GM19467 (cell line): ENCODE measurements around the gene SLC17A9.
"Not testable (repeated sequence)": the region's sequence is repeated elsewhere in the genome, so short reads cannot be mapped to it uniquely, and the experiment has no call there.

Experiments
- ATAC-seq: cut with Tn5 transposase; IDR thresholded peaks from one replicate; pipeline ENCODE4 v1.9.1; 2021; ENCODE audit warnings: mild to moderate bottlenecking, moderate library complexity; ENCODE audit not compliant: unreplicated experiment

Gene SLC17A9

DNA sequence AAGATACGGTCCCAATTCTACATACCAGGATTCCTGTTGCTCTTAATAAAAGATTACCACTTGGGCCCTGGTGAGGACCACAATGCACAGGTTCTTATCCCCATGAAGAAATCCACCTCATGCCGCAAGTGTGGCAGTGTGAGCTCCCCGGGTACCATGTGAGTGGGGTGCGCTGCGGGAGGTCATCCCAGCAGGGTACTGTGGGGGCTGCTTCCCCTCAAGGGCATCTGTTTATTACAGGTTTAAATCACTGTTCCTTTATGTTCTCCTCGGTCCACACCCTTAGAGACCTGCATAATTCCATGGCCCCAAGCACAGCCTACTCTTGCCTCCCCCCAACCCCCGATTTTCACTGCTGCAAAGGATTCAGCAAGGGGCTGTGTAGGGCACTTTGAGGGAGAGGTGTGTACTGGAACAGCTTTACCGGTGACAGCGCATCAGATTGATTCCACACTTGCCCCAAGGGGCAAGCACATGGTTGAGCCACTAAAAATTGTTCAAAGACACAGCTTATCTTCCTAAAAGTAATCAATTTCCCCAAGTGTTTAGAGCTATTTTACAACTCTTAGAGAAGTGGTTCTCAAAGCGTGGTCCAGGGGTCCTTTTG, 32.4 kb upstream of the SLC17A9 start:
- no peak for ATAC-seq

DNA sequence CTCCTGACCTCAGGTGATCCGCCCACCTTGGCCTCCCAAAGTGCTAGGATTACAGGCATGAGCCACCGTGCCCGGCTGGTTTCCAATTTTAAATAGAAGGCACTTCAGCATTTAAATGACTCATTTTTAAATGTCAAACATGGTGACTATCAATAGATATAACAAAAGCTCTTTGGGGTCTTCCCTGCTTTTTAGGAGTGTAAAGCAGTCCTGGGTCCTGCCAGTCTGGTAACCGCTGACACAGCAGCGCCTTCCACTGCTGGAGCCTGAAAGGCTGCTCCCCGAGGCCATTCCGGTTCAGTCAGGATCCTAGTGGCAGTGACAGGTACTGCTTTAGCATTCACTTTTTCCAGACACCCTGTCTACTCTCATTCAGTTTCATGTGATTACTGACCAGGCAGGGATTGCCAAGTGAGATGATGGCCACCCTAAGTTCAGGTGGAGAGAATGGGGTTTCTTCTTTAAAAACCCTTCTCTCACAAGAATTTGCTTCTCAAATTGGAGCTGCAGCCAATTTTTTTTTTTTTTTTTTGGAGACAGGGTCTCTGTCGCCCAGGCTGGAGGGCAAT, 31.3 kb upstream of the SLC17A9 start:
- no peak for ATAC-seq

DNA sequence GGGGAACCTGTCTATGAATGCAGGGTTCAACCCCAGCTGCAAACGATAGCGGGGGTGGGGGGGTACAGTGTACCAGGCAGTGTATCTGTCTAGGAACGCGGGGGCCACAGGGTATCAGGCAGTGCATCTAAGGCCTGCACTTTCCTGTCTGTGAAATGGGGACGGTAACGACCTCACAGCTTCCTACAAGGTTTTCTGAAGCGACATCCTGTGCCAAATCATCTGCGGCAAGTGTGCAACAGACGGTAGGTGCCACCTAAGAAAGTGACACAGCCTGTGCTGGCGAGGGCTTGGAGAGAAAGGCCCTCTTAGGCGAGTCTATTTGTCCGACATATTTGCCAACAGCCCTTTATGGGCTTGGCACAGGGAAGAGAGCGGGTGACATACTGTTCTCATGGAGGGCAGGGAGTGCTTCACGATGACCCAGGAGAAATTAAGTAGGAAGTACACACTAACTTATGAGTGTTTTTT, 30.0 kb upstream of the SLC17A9 start:
- ATAC-seq, result no peak

DNA sequence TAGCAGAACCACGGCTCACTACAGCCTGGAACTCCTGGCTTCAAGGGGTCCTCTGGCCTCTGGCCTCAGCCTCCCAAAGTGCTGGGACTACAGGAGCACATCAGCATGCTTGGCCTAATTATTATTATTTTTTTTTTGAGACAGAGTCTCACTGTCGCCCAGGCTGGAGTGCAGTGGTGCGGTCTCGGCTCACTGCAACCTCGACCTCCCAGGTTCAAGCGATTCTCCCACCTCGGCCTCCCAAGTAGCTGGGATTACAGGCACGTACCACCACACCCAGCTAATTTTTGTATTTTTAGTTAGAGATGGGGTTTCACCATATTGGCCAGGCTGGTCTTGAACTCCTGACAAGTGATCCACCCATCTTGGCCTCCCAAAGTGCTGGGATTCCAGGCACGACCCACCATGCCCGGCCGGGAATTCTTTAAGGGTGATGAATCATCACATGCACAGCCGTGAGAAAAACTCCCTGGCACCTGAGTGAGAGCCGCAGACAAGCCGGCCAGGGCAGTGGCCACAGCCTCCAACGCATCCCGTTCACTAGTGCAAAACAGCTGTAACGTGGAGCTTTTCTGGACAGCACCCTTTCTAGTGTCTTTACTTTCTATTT, 29.3 kb upstream of the SLC17A9 start:
- not testable (repeated sequence) for ATAC-seq

DNA sequence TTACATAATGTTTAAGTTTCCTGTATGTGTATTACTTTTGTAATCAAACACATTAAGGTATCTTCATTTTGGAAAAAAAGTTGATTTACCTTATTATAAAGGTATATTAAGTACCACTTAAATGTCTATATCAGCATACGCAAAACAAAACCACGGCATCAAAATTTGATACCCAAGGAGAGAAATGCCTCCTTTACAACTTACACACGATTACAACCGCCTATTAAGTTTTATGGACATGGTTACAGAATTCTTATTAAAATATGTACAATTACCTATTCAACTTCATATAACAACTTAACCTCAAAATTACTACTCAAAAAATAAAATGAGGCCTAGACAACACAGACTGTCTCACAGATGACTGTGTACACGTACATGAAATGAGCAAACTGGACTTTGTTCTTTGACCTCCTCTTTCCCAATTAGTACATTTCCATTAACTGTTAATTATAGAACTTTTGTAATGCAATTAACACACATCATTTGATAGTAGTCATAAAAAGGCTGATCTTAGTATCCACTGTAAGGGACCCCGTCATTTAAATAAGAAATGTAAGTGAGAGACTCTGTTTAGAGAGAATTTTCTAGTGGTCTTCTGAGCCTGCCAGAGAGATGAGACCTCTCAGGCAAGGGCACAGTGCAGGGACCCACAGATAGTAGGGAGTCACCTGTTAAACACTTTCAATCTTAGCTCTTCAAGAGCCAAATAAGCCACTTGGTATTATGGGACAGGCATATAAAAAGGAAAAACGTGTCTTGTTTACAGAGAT, 28.7 kb upstream of the SLC17A9 start:
- ATAC-seq, result no peak

DNA sequence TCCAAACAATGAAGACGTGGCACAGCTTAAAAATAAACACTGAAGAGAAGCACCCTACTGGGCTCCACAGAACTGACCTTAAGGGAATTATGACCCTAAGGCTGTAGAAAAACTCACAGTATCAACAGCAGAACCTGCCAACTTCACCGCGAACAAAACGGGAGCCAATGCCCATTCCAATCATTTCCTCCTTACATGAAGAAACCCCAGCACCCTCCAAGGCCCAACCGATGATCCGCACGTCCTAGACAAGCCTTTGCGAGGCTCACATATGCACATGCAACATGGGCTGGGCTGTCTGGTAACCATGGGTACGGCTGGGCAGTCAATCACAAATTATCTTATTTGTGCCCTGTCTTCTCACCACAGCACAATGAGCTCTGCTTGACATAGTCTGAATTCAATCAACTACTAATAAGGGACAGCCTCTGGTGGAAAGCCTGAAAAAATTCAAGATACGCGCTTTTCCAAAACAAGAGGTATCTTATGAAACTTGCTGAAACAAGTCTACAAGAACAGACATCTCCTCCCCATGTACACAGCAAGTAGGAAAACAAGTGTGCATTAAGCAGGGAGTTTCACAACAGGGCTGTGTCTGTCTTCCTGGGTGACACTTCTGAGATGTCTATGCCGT, 27.9 kb upstream of the SLC17A9 start:
- no peak for ATAC-seq

DNA sequence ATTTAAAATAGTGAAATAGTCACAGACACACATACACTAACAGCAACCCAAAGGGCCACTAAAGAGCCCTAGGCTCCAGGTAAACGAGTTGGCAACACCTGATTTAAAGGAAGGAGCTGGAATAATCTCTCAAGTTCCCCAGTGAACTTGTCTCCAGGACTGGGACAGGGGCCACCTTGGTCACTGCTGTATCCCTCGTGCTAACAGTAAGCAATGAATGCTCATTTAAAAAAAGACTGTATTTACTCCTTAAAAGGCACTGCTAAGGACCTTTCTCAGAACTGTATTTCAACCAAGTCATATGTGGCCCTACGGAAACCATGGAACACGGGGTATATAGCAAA, 27.5 kb upstream of the SLC17A9 start:
- no peak for ATAC-seq

DNA sequence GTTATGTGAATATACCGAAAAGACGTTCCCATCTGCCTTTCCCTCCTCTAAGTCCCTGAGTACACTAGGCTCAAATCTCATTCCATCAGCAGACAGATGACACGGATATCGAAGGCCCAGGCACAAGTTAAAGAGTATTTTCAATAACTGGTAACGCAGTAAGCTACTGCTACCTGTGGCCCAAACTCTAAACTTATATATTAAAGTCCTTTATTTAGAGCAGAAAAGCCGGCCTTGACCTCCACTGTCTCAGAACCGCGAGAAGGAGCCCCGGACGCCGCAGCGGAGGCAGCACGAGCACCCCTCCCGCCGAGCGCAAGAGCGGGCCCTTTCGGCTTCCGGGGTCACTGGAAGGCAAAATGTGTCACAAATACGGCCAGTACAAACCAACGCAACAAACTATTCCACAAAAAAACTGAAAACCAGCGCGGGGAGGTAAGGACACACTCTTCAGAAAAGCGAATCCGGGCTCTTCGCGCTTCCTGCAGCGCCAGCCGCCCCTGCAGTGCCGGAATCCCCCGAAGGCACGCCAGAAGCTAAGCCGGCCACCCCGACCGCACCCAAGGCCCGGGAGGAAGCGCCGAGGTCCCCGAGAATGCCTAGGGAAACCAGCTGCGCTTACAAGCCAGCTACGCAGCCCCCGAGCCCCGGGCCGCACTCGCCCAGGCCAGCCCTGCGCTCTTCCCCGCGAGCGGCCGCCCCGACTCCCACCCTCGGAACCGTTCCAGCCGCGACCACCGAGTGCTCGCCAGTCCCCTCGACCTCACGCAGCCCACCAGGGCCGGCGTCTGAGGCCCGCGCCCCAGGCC, 26.9 kb upstream of the SLC17A9 start:
- ATAC-seq, result peak; percentile 17

DNA sequence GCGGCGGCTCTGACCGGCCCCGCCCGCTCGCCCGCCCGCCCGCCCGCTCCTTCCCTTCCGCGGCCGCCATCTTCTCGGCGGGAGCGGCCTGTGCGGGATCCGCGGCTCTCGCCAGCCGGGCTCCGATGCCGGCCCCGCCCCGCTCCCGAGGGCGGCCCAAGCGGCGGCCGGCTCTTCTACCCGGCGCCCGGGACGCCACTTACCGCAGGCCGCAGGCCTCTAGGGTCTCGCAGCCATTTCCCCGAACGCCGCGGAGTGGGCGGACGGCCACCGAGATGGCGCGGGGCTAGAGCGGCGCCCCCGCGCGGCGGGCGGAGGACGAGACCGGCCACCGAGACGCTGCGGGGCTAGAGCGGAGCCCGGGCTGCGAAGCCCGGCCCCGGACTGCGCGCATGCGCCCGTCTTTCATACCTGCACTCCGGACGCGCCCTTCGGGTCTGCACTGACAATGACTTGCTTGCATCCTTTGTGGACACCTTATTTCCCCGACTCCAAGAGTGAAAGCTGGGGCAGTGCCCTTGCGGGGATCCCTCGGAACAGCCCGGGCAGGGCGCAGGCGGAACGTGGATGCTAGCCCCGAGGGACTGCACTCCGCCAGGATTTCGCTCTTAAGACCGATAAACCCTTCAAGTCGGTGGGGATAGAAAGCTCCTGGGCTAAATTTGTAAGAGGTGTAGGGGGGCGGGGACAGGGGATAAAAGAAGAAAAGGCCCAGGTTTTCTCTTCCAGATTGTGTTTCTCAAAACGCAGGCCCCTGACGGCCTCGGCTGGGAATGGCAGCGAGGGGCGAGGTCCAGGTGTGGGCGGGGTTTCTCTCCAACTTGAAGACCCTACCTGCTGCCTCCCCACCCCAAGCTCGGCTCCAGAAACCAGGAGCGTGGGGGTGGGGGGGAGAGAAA, 26.0 kb upstream of the SLC17A9 start, which contains the start of gene DIDO1:
Gene DIDO1, minus strand, starts transcription at position 277 of the 899 bp plus-strand sequence.
- peak; percentile 65 for ATAC-seq

DNA sequence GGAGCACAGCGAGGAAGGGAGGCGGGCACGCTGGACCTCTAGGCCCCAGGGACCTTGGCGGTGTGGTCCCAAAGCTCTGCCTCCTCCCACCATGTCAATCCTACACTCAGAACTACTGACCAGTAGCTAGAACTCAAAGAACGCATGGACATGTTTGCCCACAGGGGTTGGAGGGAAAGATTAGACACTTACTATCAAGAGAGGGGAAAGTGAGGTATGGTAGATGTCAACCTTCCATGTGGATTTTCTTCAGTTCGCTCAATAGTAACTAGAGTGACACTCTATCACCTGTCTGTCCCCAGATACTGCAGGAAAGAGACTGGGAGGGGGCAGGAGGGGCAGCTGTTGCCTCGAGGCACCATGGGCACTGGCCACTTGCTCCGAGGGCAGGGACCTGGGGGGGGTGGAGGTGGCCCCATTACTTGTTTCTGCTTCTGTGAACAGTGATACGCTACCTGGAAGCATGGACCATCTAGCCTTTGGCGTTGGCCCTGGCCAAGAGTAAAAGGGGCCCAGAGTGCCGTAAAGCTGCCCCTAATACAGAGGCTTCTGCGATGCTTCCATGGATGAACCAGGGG, 25.3 kb upstream of the SLC17A9 start:
- ATAC-seq, result no peak

DNA sequence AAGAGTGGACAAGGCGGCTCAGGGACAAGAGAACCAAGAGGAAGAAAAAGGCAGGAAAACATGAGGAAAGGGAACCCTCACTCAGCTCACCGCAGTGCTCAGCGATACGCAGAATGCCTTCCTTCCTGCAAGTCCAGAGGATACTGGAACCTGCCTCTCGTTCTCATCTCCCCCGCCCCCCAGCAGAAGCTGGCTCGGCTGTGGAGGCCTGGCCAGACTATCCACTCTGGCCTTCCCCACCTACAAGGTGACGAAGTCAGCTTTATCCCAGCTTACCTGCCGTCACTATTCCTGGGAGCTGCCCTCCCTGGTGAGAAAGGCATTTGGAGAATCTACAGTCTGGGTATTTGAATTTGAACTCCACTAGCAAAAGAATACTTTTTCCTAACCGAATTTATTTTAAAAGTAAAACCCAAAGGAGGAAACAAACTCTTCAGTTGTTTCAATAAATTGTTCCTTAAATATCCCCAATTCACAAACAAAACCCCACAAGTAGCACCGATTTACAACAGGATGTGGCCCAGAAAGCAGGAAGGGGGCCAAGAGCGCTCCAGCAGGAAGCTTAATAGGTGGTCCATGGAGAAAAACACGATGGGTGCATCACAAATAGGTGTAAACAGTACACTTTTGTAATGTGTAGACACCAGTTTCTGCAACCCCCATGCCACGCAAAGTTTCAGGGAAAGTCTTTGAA, 24.1 kb upstream of the SLC17A9 start:
- ATAC-seq, result no peak

DNA sequence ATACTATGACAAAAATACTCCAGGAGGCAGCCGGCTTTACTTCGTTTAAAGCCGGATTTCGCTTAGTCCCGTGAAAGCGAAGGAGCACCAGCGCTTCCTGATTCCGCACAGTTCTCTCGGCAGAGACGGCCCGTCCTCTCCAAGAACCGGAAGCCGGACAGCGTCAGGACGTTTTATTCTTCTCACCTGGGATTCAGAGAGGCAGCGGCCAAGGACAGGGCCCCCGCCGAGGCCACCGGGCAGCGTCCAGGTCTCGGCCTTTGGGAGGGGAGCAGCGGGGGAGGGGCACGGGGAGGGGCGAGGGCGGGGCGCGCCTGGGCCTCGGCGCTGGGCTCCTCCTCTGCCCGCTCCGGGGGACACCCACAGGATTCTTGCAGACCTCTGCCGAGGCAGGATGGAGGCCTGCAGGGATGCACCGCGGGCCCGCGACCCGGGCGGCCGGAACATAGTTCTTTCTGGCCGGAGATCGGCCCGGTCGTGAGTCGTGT, 23.4 kb upstream of the SLC17A9 start:
- ATAC-seq, result no peak

DNA sequence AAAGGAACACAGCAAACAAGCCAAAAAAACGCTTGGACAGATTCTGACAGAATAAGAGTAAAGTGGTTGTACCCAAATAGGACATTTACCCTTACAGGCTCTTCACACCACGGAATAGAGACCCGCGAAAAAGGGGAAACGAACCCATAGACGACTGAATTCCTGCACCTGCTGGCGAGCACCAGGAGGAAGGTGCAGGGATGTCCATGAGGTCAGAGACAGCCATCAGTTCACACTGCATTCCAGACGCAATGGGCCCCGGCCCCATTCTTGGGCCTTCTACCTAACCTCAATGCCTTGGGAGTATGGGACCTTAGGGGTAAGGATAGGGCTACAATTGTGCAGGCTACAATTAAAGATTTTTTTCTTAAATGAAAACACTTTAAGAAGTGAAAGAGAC, 21.0 kb upstream of the SLC17A9 start:
- ATAC-seq, result no peak

DNA sequence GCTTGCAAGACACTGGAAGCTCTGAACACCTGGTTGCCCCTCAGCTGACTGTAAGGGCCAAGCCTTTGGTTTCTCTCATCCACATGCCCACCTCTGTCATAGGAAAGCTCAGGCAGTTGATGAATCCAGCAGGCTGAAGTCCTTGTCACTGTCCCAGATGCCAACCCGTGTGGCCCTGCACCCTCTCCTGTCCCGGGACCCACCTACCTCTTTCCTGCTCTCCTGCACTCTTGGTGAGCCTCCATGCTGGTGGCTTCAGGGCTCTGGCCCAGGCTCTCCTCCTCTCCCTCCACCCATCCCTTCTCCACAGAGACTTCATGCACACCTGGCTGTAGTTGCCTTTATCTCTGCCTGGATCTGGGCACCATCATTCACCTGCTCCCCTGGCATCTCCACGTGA, 18.5 kb upstream of the SLC17A9 start:
- ATAC-seq, result no peak

DNA sequence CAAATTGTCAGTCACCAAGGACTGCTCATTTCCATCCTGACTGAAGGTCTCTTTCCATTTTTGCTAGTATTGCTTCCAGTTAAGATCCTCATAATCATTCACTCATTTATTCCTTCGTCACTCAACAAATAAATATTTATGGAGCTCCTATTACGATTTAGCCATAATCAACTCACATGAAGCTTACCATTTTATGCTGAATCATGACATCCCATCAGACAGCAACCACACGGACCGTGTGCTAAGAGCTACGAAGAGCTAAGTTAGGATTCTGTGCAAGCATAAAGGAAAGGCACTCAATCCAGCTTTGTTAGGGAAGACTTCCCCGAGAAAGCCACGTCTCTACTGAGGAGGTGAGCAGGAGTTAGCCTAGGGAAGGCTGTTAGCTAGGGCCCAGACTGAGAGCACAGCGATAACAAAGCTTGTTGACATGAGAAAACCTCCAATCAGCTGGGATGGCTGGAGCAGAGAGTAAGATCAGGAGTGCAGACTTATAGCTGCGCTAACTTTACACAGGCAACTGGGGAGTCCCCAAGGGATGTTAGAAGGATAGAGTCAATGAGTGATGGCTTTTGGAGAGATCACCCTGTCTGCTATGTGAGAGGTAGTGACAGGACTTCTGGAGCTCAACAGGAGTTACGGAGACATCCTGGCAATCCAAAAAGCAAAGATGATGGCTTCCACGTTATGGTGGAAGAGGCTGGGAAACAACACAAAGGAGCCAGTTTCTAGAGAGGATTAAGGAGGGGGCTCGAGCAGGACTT, 17.1 kb upstream of the SLC17A9 start:
- no peak for ATAC-seq

DNA sequence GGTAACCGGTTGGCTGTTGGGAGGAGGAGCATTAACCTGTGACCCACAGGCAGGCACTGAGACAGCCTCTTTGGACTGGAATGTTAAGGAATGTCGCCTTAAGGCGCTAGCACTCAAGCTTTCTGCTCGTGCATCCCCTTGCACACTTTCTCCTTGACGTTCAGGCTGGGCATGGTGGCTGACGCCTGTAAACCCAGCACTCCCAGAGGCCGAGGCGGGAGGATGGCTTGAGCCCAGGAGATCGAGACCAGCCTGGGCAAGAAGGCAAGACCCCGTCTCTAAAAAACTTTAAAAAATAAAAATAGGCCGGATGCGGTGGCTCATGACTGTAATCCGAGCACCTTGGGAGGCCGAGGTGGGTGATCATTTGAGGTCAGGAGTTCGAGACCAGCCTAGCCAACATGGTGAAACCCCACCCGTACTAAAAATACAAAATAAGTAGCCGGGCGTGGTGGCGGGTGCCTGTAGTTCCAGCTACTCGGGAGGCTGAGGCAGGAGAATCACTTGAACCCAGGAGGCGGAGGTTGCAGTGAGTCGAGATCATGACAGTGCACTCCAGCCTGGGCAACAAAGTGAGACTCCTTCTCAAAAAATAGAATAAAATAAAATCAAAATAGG, 16.4 kb upstream of the SLC17A9 start:
- no peak for ATAC-seq
